ENCODE results near the gene BEST2.

BEST2 gene

GRCh38 chr19:12774588-12775555, 23.3 kb downstream of the BEST2 start, which contains the start of gene HOOK2:
HOOK2 (minus strand) TSS chr19:12775552; CDS start chr19:12775449, 103 bp downstream.
- Mint-ChIP-seq H3K27me3 (no peaks in the 10 kb centered on the region), H3K4me1 (peaks cover 27% of the 10 kb centered on the region), H3K36me3 (no peaks in the 10 kb centered on the region), H3K4me3 (peak within 1 kb of the TSS; percentile 80), H3K27ac (peak within 1 kb of the TSS; percentile 76), H3K9me3 (no peaks in the 10 kb centered on the region)

GRCh38 chr19:12777217-12778016, 25.8 kb downstream of the BEST2 start:
- Mint-ChIP-seq H3K9me3 (no peaks in the 10 kb centered on the region), H3K4me1 (peaks cover 37% of the 10 kb centered on the region), H3K27ac (peak overlapping the region; percentile 77), H3K4me3 (peak overlapping the region; percentile 83), H3K36me3 (no peaks in the 10 kb centered on the region), H3K27me3 (no peaks in the 10 kb centered on the region)

- Mint-ChIP-seq H3K36me3 (no peaks in the 10 kb centered on the region), H3K4me3 (peak overlapping the region; percentile 83), H3K27ac (peak overlapping the region; percentile 87), H3K9me3 (no peaks in the 10 kb centered on the region), H3K27me3 (no peaks in the 10 kb centered on the region), H3K4me1 (peaks cover 37% of the 10 kb centered on the region)
Observed at GRCh38 chr19:12778017-12778904, 26.7 kb downstream of the BEST2 start.

GRCh38 chr19:12778905-12779161, 27.2 kb downstream of the BEST2 start:
- no peaks in the 10 kb centered on the region for H3K36me3 Mint-ChIP-seq
- H3K4me1 Mint-ChIP-seq: peaks cover 35% of the 10 kb centered on the region
- H3K4me3 Mint-ChIP-seq: peak overlapping the region; percentile 83
- H3K27me3 Mint-ChIP-seq: no peaks in the 10 kb centered on the region
- no peaks in the 10 kb centered on the region for H3K9me3 Mint-ChIP-seq
- H3K27ac Mint-ChIP-seq: no peak overlapping the region

GRCh38 chr19:12779162-12779993, 27.8 kb downstream of the BEST2 start:
- Mint-ChIP-seq H3K27ac (peak overlapping the region; percentile 46), H3K9me3 (no peaks in the 10 kb centered on the region), H3K27me3 (no peaks in the 10 kb centered on the region), H3K4me3 (peak overlapping the region; percentile 21), H3K4me1 (peaks cover 34% of the 10 kb centered on the region), H3K36me3 (no peaks in the 10 kb centered on the region)

GRCh38 chr19:12782174-12782423, 30.5 kb downstream of the BEST2 start:
- peak overlapping the region; percentile 97 for H3K27ac Mint-ChIP-seq
- no peaks in the 10 kb centered on the region for H3K27me3 Mint-ChIP-seq
- peak overlapping the region; percentile 87 for H3K4me3 Mint-ChIP-seq

GRCh38 chr19:12782424-12783290, 31.1 kb downstream of the BEST2 start:
- Mint-ChIP-seq H3K27ac (peak overlapping the region; percentile 97), H3K9me3 (no peaks in the 10 kb centered on the region), H3K36me3 (no peaks in the 10 kb centered on the region), H3K27me3 (no peaks in the 10 kb centered on the region), H3K4me1 (peaks cover 30% of the 10 kb centered on the region), H3K4me3 (peak overlapping the region; percentile 87)

More at GRCh38 chr19:12782174-12782423, 30.5 kb downstream of the BEST2 start:
- Mint-ChIP-seq H3K9me3 (no peaks in the 10 kb centered on the region), H3K4me1 (peaks cover 34% of the 10 kb centered on the region), H3K36me3 (no peaks in the 10 kb centered on the region)

- H3K4me3 Mint-ChIP-seq: peak overlapping the region; percentile 64
- peak overlapping the region; percentile 69 for H3K27ac Mint-ChIP-seq
Observed at GRCh38 chr19:12783291-12783848, 31.8 kb downstream of the BEST2 start.

GRCh38 chr19:12783849-12784393, 32.3 kb downstream of the BEST2 start:
- H3K4me1 Mint-ChIP-seq: peaks cover 23% of the 10 kb centered on the region
- H3K4me3 Mint-ChIP-seq: peak overlapping the region; percentile 64
- no peaks in the 10 kb centered on the region for H3K27me3 Mint-ChIP-seq
- no peaks in the 10 kb centered on the region for H3K9me3 Mint-ChIP-seq
- peak overlapping the region; percentile 69 for H3K27ac Mint-ChIP-seq
- H3K36me3 Mint-ChIP-seq: no peaks in the 10 kb centered on the region

More at GRCh38 chr19:12783291-12783848, 31.8 kb downstream of the BEST2 start:
- Mint-ChIP-seq H3K9me3 (no peaks in the 10 kb centered on the region), H3K4me1 (peaks cover 25% of the 10 kb centered on the region), H3K27me3 (no peaks in the 10 kb centered on the region), H3K36me3 (no peaks in the 10 kb centered on the region)

- H3K27me3 Mint-ChIP-seq: no peaks in the 10 kb centered on the region
- H3K27ac Mint-ChIP-seq: no peak overlapping the region
- H3K4me1 Mint-ChIP-seq: peaks cover 23% of the 10 kb centered on the region
- no peaks in the 10 kb centered on the region for H3K36me3 Mint-ChIP-seq
- H3K9me3 Mint-ChIP-seq: no peaks in the 10 kb centered on the region
- no peak overlapping the region for H3K4me3 Mint-ChIP-seq
Observed at GRCh38 chr19:12784394-12784870, 32.8 kb downstream of the BEST2 start.

- H3K36me3 Mint-ChIP-seq: no peaks in the 10 kb centered on the region
- H3K4me3 Mint-ChIP-seq: no peak overlapping the region
- H3K4me1 Mint-ChIP-seq: peaks cover 21% of the 10 kb centered on the region
- H3K27me3 Mint-ChIP-seq: no peaks in the 10 kb centered on the region
- no peak overlapping the region for H3K27ac Mint-ChIP-seq
- no peaks in the 10 kb centered on the region for H3K9me3 Mint-ChIP-seq
Observed at GRCh38 chr19:12784871-12785430, 33.4 kb downstream of the BEST2 start.

GRCh38 chr19:12785431-12786031, 33.9 kb downstream of the BEST2 start:
- no peaks in the 10 kb centered on the region for H3K27me3 Mint-ChIP-seq
- peaks cover 26% of the 10 kb centered on the region for H3K4me1 Mint-ChIP-seq
- H3K9me3 Mint-ChIP-seq: no peaks in the 10 kb centered on the region
- H3K36me3 Mint-ChIP-seq: no peaks in the 10 kb centered on the region
- H3K4me3 Mint-ChIP-seq: no peak overlapping the region
- no peak overlapping the region for H3K27ac Mint-ChIP-seq

Data from activated naive CD4-positive, alpha-beta T cell treated with anti-CD3 and anti-CD28 coated beads, Interleukin-2, amount 50 U/mL, for 24 hours (primary cell).